Activated CD8-positive, alpha-beta T cell treated with anti-CD3 and anti-CD28 coated beads for 36 hours (primary cell): Measurements from ENCODE around the gene ATAD5. TPM values are rescaled to one million over a fixed set of nuclear protein-coding genes. Genes with fewer than 3 reads are reported as not detected.
A peak's percentile ranks its signal among the peaks of the same experiment; 100 is the strongest.

Experiments used
- ATAC-seq: fragments of 200-7000 bp; cut with Tn5 transposase; one replicate; pipeline ENCODE4 v1.10.0; 2021; ENCODE audit warnings: mild to moderate bottlenecking, moderate library complexity
- CTCF ChIA-PET: fragments of 350-600 bp; sonication (Branson Sonifier 250); formaldehyde crosslinking; loops from one replicate; lab custom pipeline; 2021; ENCODE audit warnings: antibody characterized with exemption; lab: Charles Lee
- POLR2A ChIA-PET: fragments of 350-600 bp; sonication (Branson Sonifier 250); formaldehyde crosslinking; loops from one replicate; lab custom pipeline; 2021; ENCODE audit warnings: antibody characterized with exemption; lab: Charles Lee
- DNase-seq: peaks from one replicate; pipeline ENCODE4 v3.0.0-alpha.2; 2020
- H3K27ac Mint-ChIP-seq: one replicate; pipeline ENCODE4 v1.8.0; 2021; ENCODE audit warnings: mild to moderate bottlenecking, mixed read lengths
- H3K27me3 Mint-ChIP-seq: one replicate; pipeline ENCODE4 v1.8.0; 2021; ENCODE audit warnings: mixed read lengths
- H3K36me3 Mint-ChIP-seq: one replicate; pipeline ENCODE4 v1.8.0; 2021; ENCODE audit warnings: low read depth, mixed read lengths
- H3K4me1 Mint-ChIP-seq: one replicate; pipeline ENCODE4 v1.8.0; 2021; ENCODE audit warnings: low read depth, mixed read lengths
- H3K4me3 Mint-ChIP-seq: one replicate; pipeline ENCODE4 v1.8.0; 2021; ENCODE audit warnings: mild to moderate bottlenecking, moderate library complexity, mixed read lengths
- H3K9me3 Mint-ChIP-seq: one replicate; pipeline ENCODE4 v1.8.0; 2021; ENCODE audit warnings: mixed read lengths
- intact Hi-C: fragments of 100-400 bp; cut with micrococcal nuclease; formaldehyde crosslinking; loops from one replicate; pipeline ENCODE4 v1.10.0; 2022
- total RNA-seq, 2 experiments: library from RNA; stranded (reverse); gene quantifications; one replicate each; pipeline ENCODE4 v1.2.3, GENCODE V29; 2021
- TF ChIP-seq, protein P1 (sequence below): fragments of 200-600 bp; IDR thresholded peaks from one replicate; pipeline ENCODE4 v1.8.0; 2022; ENCODE audit warnings: antibody characterized with exemption, mild to moderate bottlenecking

ATAD5 gene
- total RNA-seq, 2 experiments from 2014 or later = 34.5 to 35.0 TPM

GRCh38 chr17:30824356-30825145, 7.2 kb upstream of the ATAD5 start, which contains the start of gene CRLF3:
CRLF3 (minus strand) TSS chr17:30824692; CDS start chr17:30824651, 41 bp downstream.
- Mint-ChIP-seq H3K4me1 (peaks cover 33% of the 10 kb centered on the region), H3K27me3 (no peaks in the 10 kb centered on the region), H3K27ac (peak within 1 kb of the TSS; percentile 96), H3K4me3 (peak within 1 kb of the TSS; percentile 86), H3K36me3 (peaks cover 2% of the 10 kb centered on the region), H3K9me3 (no peaks in the 10 kb centered on the region)
- peak; percentile 93 for ATAC-seq
- TF ChIP-seq, protein P1, sequence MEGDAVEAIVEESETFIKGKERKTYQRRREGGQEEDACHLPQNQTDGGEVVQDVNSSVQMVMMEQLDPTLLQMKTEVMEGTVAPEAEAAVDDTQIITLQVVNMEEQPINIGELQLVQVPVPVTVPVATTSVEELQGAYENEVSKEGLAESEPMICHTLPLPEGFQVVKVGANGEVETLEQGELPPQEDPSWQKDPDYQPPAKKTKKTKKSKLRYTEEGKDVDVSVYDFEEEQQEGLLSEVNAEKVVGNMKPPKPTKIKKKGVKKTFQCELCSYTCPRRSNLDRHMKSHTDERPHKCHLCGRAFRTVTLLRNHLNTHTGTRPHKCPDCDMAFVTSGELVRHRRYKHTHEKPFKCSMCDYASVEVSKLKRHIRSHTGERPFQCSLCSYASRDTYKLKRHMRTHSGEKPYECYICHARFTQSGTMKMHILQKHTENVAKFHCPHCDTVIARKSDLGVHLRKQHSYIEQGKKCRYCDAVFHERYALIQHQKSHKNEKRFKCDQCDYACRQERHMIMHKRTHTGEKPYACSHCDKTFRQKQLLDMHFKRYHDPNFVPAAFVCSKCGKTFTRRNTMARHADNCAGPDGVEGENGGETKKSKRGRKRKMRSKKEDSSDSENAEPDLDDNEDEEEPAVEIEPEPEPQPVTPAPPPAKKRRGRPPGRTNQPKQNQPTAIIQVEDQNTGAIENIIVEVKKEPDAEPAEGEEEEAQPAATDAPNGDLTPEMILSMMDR = peak; percentile 65
- ChIA-PET CTCF (interaction anchor here (0.8 to 4.2 kb wide), 13 partner anchors 9 to 348 kb away, joined by 3 to 96 read pairs (median 6); partner anchors contain the start of gene GOSR1), POLR2A (interaction anchor here (0.6 to 9.1 kb wide), 10 partner anchors 9 to 95 kb away, joined by 3 to 126 read pairs (median 4); no protein-coding TSS in a partner anchor)
- DNase-seq = peak; percentile 92
- intact Hi-C loops = no loop called here

DNA sequence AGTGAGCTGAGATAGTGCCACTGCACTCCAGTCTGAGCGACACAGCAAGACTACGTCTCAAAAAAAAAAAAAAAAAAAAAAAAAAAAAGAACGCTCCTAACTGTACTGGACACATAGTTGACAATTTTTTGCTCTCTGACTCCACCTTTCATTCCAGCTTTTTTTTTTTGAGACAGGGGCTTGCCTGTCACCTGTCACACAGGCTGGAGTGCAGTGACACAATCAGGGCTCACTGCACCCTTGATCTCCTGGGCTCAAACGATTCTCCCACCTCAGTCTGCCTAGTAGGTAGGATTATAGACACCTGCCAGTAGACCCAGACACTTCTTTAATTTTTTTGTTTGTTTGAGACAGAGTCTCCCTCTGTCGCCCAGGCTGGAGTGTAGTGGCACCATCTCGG, 4.7 kb upstream of the ATAD5 start:
- Mint-ChIP-seq H3K4me3 (no peak overlapping the region), H3K27me3 (no peaks in the 10 kb centered on the region), H3K27ac (no peak overlapping the region), H3K36me3 (peaks cover 2% of the 10 kb centered on the region), H3K9me3 (no peaks in the 10 kb centered on the region), H3K4me1 (peaks cover 15% of the 10 kb centered on the region)
- TF ChIP-seq, protein P1 = no peak
- ChIA-PET CTCF (interaction anchor here (0.7 to 4.2 kb wide), 5 partner anchors 12 to 88 kb away, joined by 3 to 96 read pairs (median 13); no protein-coding TSS in a partner anchor), POLR2A (interaction anchor here (3.9 to 9.1 kb wide), 2 partner anchors 20 to 29 kb away, joined by 19 to 126 read pairs; no protein-coding TSS in a partner anchor)
- DNase-seq (no peak), ATAC-seq (no peak)
- intact Hi-C loops = no loop called here

GRCh38 chr17:30829022-30829421, 2.7 kb upstream of the ATAD5 start:
- ChIA-PET CTCF (no interaction called here), POLR2A (no interaction called here)
- TF ChIP-seq, protein P1 = no peak
- H3K36me3 Mint-ChIP-seq = peaks cover 5% of the 10 kb centered on the region
- no peaks in the 10 kb centered on the region for H3K27me3 Mint-ChIP-seq
- ATAC-seq (no peak), DNase-seq (no peak)
- H3K4me3 Mint-ChIP-seq = no peak overlapping the region
- H3K9me3 Mint-ChIP-seq = no peaks in the 10 kb centered on the region
- no peak overlapping the region for H3K27ac Mint-ChIP-seq
- intact Hi-C loops = no loop called here
- peaks cover 18% of the 10 kb centered on the region for H3K4me1 Mint-ChIP-seq

- Mint-ChIP-seq H3K27ac (peak overlapping the region; percentile 96), H3K4me3 (peak overlapping the region; percentile 96), H3K4me1 (peaks cover 23% of the 10 kb centered on the region), H3K9me3 (no peaks in the 10 kb centered on the region), H3K36me3 (peaks cover 23% of the 10 kb centered on the region), H3K27me3 (no peaks in the 10 kb centered on the region)
- DNase-seq = peak; percentile 42
- ChIA-PET CTCF (interaction anchor here (1.0 to 1.2 kb wide), 2 partner anchors 22 to 27 kb away, joined by 3 read pairs; no protein-coding TSS in a partner anchor), POLR2A (interaction anchor here (1.0 to 2.3 kb wide), 8 partner anchors 9 to 100 kb away, joined by 4 to 10 read pairs (median 6); no protein-coding TSS in a partner anchor)
- ATAC-seq = peak; percentile 42
- intact Hi-C loops = no loop called here
- TF ChIP-seq, protein P1 = no peak
Observed at GRCh38 chr17:30831257-30831656, 509 bp upstream of the ATAD5 start.
